Adrenal gland (tissue), 12 donors: ENCODE data around the gene RAP1GAP2. TPM values are rescaled to one million over a fixed set of nuclear protein-coding genes. Genes with fewer than 3 reads are reported as not detected.
"Not testable (repeated sequence)": the region's sequence is repeated elsewhere in the genome, so short reads cannot be mapped to it uniquely, and the experiment has no call there.

Experiments used
- DNase-seq, 7 donors: peaks; one replicate each; pipeline ENCODE4 v3.0.0-alpha.2; 2019 to 2020
- H3K27ac ChIP-seq, 5 donors: fragments of 200-600 bp; sonication (generic) in 4 of 5; 1 replicate in 3 of 5; 2 replicates in 2 of 5; pipeline versions ENCODE4 v1.5.1 to v1.8.0; 2016 to 2020; ENCODE audit warnings: mild to moderate bottlenecking in 1 of 5
- H3K27me3 ChIP-seq: fragments of 200-600 bp; 2 replicates; pipeline ENCODE4 v1.8.0; 2021
- H3K36me3 ChIP-seq, 2 donors: fragments of 200-600 bp; replicated peaks in 1 of 2; 1 replicate in 1 of 2; 2 replicates in 1 of 2; pipeline versions ENCODE4 v1.5.1 to v1.8.0; 2018 to 2022
- H3K4me1 ChIP-seq, 2 donors: fragments of 200-600 bp; replicated peaks in 1 of 2; 1 replicate in 1 of 2; 2 replicates in 1 of 2; pipeline versions ENCODE4 v1.5.1 to v1.8.0; 2018 to 2021
- H3K4me3 ChIP-seq, 4 donors: fragments of 200-600 bp; sonication (generic) in 3 of 4; one replicate each; pipeline ENCODE4 v1.5.1; 2016 to 2018
- H3K9me3 ChIP-seq, 3 donors: fragments of 200-600 bp; sonication (generic) in 1 of 3; replicated peaks in 1 of 3; 1 replicate in 2 of 3; 2 replicates in 1 of 3; pipeline versions ENCODE4 v1.5.1 to v1.8.0; 2016 to 2021
- POLR2A ChIP-seq, 2 donors: fragments of 450-650 bp; IDR thresholded peaks; one replicate each; pipeline ENCODE4 v1.6.1; 2017; ENCODE audit warnings: antibody characterized with exemption in 2 of 2, mild to moderate bottlenecking in 2 of 2, moderate library complexity in 1 of 2
- WGBS, 4 donors: extraction: QIAGEN DNeasy Blood & Tissue Kit in 2 of 4; methylation state at CpG; one replicate each; pipeline versions ENCODE4 v1.1.5 to v1.1.7; 2013 to 2017; 5-methylcytosine and 5-hydroxymethylcytosine counted together
- intact Hi-C, 2 donors: fragments of 100-400 bp; cut with DNase I; formaldehyde crosslinking; loops; one replicate each; pipeline versions ENCODE4 v1.14.1 to v1.15.0; 2022 to 2023
- polyA plus RNA-seq, 3 donors: library from polyadenylated mRNA; stranded (reverse); fragments of 200-250 nt in 2 of 3; fragments of 350-450 nt in 1 of 3; fragmentation: Illumina TruSeq in 1 of 3; extraction: RNeasy Lipid Tissue Mini Kit (QIAGEN cat#74804) in 1 of 3; gene quantifications; one replicate each; pipeline ENCODE4 v1.2.3, GENCODE V29; 2013 to 2014
- total RNA-seq, 9 donors: library from RNA; depleted of rRNA in 4 of 9; stranded (reverse); fragments of >200 nt in 4 of 9; fragments of 120-200 nt in 1 of 9; fragmentation: NEBNext Ultra II Directional in 1 of 9; extraction: Animal tissue kit (Norgen Biotek cat#: 25700) in 1 of 9; gene quantifications; one replicate each; pipeline versions ENCODE4 v1.1.0 to v1.2.4, GENCODE V29; 2013 to 2023
- TF ChIP-seq, protein P1 (sequence below), 6 experiments: fragments of 450-650 bp in 4 of 6; fragments of 200-600 bp in 2 of 6; sonication (generic) in 1 of 6; IDR thresholded peaks; 1 replicate in 5 of 6; 2 replicates in 1 of 6; pipeline versions ENCODE4 v1.5.1 to v1.8.0; 2016 to 2021; ENCODE audit warnings: antibody characterized with exemption in 6 of 6, mild to moderate bottlenecking in 2 of 6, moderate library complexity in 1 of 6
- donor health status: healthy with polysubstance abuse.
- donor health status: Bipolar disorder and iron deficiency.
- donor health status: DM: yes; HTN: yes; CAD: no.
- donor health status: DM: no; HTN: no; CAD: no.
- donor health status: DM: no; HTN: no; CAD: no.
- donor health status: DM: yes; HTN: yes; CAD: no.

RAP1GAP2 gene
- total and polyA plus RNA-seq, 12 donors = 4.2 to 20.4 (median 6.9) TPM

DNA sequence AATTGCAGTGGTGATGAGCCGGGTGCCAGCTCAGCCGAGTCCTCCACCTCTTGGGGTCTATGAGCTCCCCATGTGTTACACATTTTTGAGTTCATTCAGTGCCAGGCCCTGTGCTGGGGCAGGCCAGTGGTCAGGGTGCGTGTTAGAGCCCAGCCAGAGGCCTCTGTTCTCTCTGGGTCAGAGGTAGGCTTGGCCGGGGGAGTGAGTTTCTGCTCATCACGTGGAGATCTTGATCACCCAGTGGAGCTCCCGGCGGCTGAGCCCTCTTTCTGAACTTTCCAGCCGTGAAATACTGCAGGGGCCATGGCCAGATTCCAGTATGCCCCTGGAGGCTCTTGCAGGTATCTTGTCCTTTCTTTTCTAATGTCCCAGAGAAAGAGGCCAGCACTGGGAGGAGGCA lies 93.0 kb downstream of the RAP1GAP2 start:
- WGBS, 4 donors = 72 to 77% (median 76%) methylated on average over 3 to 8 of the region's 8 CpGs
- H3K36me3 ChIP-seq = no peaks in the 10 kb centered on the region
- TF ChIP-seq, protein P1, sequence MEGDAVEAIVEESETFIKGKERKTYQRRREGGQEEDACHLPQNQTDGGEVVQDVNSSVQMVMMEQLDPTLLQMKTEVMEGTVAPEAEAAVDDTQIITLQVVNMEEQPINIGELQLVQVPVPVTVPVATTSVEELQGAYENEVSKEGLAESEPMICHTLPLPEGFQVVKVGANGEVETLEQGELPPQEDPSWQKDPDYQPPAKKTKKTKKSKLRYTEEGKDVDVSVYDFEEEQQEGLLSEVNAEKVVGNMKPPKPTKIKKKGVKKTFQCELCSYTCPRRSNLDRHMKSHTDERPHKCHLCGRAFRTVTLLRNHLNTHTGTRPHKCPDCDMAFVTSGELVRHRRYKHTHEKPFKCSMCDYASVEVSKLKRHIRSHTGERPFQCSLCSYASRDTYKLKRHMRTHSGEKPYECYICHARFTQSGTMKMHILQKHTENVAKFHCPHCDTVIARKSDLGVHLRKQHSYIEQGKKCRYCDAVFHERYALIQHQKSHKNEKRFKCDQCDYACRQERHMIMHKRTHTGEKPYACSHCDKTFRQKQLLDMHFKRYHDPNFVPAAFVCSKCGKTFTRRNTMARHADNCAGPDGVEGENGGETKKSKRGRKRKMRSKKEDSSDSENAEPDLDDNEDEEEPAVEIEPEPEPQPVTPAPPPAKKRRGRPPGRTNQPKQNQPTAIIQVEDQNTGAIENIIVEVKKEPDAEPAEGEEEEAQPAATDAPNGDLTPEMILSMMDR (IDR thresholded peaks at IDR 0.05) = no peak
- H3K4me3 ChIP-seq = no peak overlapping the region
- peaks cover 0 to 9% of the 10 kb centered on the region in 2 donors for H3K4me1 ChIP-seq
- no peak overlapping the region for H3K27ac ChIP-seq
- no peaks in the 10 kb centered on the region for H3K9me3 ChIP-seq
- DNase-seq = no peak
- intact Hi-C loops = no loop called here
- no peaks in the 10 kb centered on the region for H3K27me3 ChIP-seq

DNA sequence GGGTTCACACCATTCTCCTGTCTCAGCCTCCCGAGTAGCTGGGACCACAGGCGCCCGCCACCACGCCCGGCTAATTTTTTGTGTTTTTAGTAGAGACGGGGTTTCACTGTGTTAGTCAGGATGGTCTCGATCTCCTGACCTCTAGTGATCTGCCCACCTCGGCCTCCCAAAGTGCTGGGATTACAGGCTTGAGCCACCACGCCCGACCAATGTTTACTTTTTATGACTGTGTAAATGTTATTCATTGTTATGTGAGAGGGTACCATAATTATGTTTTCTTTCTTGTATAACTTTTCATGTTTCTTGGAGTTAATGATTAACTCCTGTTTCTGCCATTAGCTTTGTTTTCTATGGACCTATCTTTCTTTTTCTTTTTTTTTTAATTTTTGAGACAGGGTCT lies 94.5 kb downstream of the RAP1GAP2 start:
- H3K36me3 ChIP-seq, H3K4me3 ChIP-seq, H3K4me1 ChIP-seq, DNase-seq, intact Hi-C loops, H3K9me3 ChIP-seq, H3K27ac ChIP-seq, H3K27me3 ChIP-seq: not testable (repeated sequence)
- WGBS, 4 donors = 74 to 94% (median 88%) methylated on average over 9 to 10 of the region's 10 CpGs

DNA sequence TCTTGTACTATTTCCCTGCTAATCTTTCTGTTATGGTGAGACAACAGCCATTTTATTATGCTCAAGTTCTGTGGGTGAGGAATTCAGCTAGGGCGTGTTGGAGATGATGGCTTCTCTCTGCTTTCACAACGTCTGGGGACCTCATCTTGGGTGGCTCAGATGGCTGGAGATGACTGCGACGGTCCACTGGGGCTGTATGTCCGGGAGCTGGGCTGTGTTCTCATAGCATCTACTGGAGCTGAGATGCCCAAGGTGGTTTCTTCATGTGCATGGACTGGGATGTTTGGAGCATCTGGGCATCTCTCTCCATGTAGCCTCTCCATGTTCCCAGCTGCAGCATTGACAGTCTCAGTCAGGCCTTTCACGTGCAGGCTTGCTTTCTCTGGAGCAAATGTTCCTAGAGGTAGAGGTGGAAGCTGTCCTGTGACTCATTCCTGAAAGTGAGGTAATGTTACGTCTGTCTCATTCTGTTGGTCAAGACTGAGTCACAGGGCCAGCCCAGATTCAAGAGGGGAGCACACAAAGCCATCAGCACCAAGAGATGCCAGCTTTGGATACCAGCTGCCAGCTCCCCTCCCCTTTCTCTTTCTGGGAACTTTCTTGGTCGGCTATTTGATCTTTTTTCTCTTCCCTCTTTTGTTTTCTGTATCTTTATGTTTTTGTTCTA lies 96.2 kb downstream of the RAP1GAP2 start:
- 58 to 61% (median 60%) methylated on average over 7 to 8 of the region's 8 CpGs for WGBS, 4 donors
- TF ChIP-seq, protein P1 (IDR thresholded peaks at IDR 0.05) = no peak
- TF ChIP-seq POLR2A (IDR thresholded peaks at IDR 0.05) = no peak
- Histone ChIP-seq H3K27me3 (no peaks in the 10 kb centered on the region), H3K36me3 (no peaks in the 10 kb centered on the region), H3K4me1 (peaks cover 0 to 9% of the 10 kb centered on the region in 2 donors), H3K9me3 (no peaks in the 10 kb centered on the region), H3K4me3 (no peak overlapping the region), H3K27ac (peak overlapping the region in 1 of 5 donors; percentile 6)
- intact Hi-C loops = no loop called here
- peak; percentile 37 to 79 (median 55) for DNase-seq

DNA sequence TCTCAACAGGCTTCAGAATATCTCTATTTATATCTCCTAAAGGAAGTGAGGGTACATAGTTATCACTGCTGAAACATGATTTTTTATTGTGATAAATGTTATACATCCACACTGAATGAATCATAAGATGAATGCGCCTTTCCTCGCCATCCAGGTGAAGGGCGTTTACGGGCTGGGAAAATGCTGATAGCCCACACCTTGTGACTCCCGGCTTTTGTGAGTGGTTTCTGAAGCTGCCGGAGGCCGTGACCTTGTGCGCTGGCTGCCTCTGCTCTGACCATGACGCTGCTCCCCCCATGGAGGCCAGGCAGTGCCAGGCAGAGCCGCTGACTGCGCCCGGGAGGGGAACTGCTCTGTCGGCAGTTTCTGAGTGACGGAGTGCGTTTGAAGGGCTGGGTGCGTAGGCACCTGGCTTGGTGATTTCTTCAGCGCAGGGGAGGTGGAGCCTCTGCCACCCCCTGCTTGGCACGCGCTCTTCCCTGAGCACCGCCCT lies 97.2 kb downstream of the RAP1GAP2 start:
- Histone ChIP-seq H3K4me1 (peaks cover 0 to 9% of the 10 kb centered on the region in 2 donors), H3K27me3 (no peaks in the 10 kb centered on the region), H3K36me3 (no peaks in the 10 kb centered on the region), H3K9me3 (no peaks in the 10 kb centered on the region), H3K4me3 (no peak overlapping the region), H3K27ac (no peak overlapping the region)
- TF ChIP-seq POLR2A (IDR thresholded peaks at IDR 0.05) = no peak
- TF ChIP-seq, protein P1 (IDR thresholded peaks at IDR 0.05) = no peak
- intact Hi-C loops = no loop called here
- WGBS, 4 donors = 40 to 58% (median 45%) methylated on average over 12 to 20 of the region's 20 CpGs
- peak in 6 of 7 donors; percentile 41 to 76 (median 56) for DNase-seq

DNA sequence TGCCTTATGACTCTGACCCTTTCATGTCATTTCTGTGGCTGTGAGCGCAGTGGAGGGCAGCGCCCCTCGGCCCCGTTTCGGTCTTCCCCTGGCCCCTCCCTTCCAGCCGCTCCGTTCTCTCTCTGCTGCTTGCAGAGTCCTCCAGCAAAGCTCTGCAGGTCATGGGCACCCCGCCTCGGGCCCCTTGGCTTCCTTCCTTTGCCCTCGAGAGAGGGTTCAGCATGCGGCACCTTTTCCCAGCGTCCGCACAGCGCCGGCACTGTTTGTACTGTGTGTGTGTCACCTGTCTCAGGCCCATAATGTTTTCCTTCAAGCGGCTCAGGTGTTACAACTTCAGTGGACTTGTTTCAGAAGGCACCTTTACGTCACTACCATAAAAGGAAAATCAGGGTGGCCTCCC lies 98.5 kb downstream of the RAP1GAP2 start:
- Histone ChIP-seq H3K4me1 (peaks cover 0 to 9% of the 10 kb centered on the region in 2 donors), H3K4me3 (no peak overlapping the region), H3K27ac (no peak overlapping the region), H3K9me3 (no peaks in the 10 kb centered on the region), H3K27me3 (no peaks in the 10 kb centered on the region), H3K36me3 (no peaks in the 10 kb centered on the region)
- DNase-seq = no peak
- intact Hi-C loops = no loop called here
- no peak for TF ChIP-seq POLR2A (IDR thresholded peaks at IDR 0.05)
- TF ChIP-seq, protein P1 (IDR thresholded peaks at IDR 0.05) = no peak
- WGBS, 4 donors = 75 to 83% (median 82%) methylated on average over 15 to 17 of the region's 17 CpGs
